ENCODE data around the gene VPS35L.

The VPS35L gene

GRCh38 chr16:19573997-19574396 lies 18.5 kb downstream of the VPS35L start:
- DNase-seq (ENCODE audit: low read depth) = no peak
- no peak overlapping the region for H3K4me3 ChIP-seq (ENCODE audit: low read depth, low read length)
- TF ChIP-seq, protein P1, sequence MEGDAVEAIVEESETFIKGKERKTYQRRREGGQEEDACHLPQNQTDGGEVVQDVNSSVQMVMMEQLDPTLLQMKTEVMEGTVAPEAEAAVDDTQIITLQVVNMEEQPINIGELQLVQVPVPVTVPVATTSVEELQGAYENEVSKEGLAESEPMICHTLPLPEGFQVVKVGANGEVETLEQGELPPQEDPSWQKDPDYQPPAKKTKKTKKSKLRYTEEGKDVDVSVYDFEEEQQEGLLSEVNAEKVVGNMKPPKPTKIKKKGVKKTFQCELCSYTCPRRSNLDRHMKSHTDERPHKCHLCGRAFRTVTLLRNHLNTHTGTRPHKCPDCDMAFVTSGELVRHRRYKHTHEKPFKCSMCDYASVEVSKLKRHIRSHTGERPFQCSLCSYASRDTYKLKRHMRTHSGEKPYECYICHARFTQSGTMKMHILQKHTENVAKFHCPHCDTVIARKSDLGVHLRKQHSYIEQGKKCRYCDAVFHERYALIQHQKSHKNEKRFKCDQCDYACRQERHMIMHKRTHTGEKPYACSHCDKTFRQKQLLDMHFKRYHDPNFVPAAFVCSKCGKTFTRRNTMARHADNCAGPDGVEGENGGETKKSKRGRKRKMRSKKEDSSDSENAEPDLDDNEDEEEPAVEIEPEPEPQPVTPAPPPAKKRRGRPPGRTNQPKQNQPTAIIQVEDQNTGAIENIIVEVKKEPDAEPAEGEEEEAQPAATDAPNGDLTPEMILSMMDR (IDR thresholded peaks at IDR 0.05; ENCODE audit: insufficient read depth, low read depth, low read length, missing control alignments) = no peak

- no peak for DNase-seq (ENCODE audit: low read depth)
- TF ChIP-seq, protein P1 (IDR thresholded peaks at IDR 0.05; ENCODE audit: insufficient read depth, low read depth, low read length, missing control alignments) = no peak
- no peak overlapping the region for H3K4me3 ChIP-seq (ENCODE audit: low read depth, low read length)
These were observed 19.1 kb downstream of the VPS35L start for GRCh38 chr16:19574615-19575014.

- TF ChIP-seq, protein P1 (IDR thresholded peaks at IDR 0.05; ENCODE audit: insufficient read depth, low read depth, low read length, missing control alignments) = no peak
- DNase-seq (ENCODE audit: low read depth) = no peak
- H3K4me3 ChIP-seq (ENCODE audit: low read depth, low read length) = no peak overlapping the region
These were observed 23.0 kb downstream of the VPS35L start for GRCh38 chr16:19578378-19578971.

DNA sequence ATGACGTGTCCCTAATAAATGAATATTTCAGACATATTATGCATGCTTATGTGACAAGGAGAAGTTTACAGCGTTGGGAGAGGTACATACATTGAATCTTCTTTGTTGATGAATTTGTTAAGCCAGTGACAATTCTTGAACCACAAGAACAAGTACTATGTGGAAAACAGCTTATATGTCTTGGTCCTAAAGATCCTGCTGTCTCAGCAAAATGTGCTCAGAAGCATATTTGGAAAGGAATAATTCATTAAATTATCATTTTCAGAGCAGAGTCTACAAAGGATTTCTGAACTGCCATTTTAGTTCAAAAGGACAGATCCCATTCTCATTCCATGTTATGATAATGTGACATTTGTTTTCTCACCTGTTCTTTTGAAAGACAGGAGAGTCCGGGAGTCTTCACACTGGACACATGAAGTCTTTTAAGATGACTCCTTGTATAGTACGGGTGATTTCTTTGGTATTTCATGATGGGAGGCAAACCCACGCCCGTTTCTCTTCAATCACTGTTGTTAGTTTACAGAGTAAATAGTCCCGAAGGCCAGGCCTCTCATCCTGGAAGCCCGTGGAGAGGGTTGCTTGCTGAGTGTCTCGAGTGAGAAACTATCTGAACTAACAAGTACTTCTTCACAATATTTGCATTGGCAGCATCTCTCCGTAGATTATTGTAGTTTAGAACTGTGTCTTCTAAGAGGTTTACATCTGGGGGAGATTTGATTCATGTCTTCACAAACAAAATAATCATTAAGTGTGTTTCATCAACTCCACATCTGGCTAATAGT lies 26.7 kb downstream of the VPS35L start:
- no peak for DNase-seq (ENCODE audit: low read depth)
- TF ChIP-seq, protein P1 (IDR thresholded peaks at IDR 0.05; ENCODE audit: insufficient read depth, low read depth, low read length, missing control alignments) = no peak
- H3K4me3 ChIP-seq (ENCODE audit: low read depth, low read length) = no peak overlapping the region

DNA sequence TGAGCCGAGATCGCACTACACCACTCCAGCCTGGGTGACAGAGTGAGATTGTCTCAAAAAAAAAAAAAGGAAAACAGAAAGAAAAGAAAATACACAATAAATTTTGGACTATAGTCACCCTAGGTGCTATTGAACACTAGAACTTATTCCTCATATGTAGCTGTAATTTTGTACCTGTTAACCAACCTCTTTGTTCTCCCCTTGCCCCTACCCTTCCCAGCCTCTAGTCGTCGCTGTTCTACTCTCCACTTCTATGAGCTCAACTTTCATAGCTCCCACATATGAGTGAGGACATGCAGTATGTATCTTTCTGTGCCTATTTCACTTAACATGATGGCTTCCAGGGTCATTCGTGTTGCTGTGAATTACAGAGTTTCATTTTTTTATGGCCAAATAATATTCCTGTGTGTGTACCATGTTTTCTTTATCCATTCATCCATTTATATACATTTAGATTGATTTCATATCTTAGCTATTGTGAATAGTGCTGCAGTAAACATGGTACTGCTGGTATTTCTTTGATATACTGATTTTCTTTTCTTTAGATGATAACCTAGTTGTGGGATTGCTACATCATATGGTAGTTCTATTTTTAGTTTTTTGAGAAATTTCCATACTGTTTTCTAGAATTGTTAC lies 28.3 kb downstream of the VPS35L start:
- TF ChIP-seq, protein P1 (IDR thresholded peaks at IDR 0.05; ENCODE audit: insufficient read depth, low read depth, low read length, missing control alignments) = peak; percentile 95
- DNase-seq (ENCODE audit: low read depth) = peak; percentile 56
- H3K4me3 ChIP-seq (ENCODE audit: low read depth, low read length) = no peak overlapping the region

GRCh38 chr16:19588661-19589060 lies 33.2 kb downstream of the VPS35L start:
- TF ChIP-seq, protein P1 (IDR thresholded peaks at IDR 0.05; ENCODE audit: insufficient read depth, low read depth, low read length, missing control alignments) = no peak
- H3K4me3 ChIP-seq (ENCODE audit: low read depth, low read length) = no peak overlapping the region
- no peak for DNase-seq (ENCODE audit: low read depth)

Measured in GM12865 (cell line).